HEK293T (cell line): ENCODE results near the gene TSPAN2.
"Not testable (repeated sequence)": the region's sequence is repeated elsewhere in the genome, so short reads cannot be mapped to it uniquely, and the experiment has no call there.

ENCODE experiments used
- CTCF ChIA-PET: fragments of 350-600 bp; formaldehyde crosslinking; extraction: SDS; loops from one replicate; lab custom pipeline; 2021; ENCODE audit warnings: antibody characterized with exemption, inconsistent platforms; lab: Yijun Ruan, JAX
- POLR2A ChIA-PET: fragments of 350-600 bp; formaldehyde crosslinking; extraction: SDS; loops from one replicate; lab custom pipeline; 2020; ENCODE audit warnings: antibody characterized with exemption, inconsistent platforms; lab: Yijun Ruan, JAX
- DNase-seq: peaks from one replicate; pipeline ENCODE4 v3.0.0; 2012; ENCODE audit warnings: mixed read lengths; ENCODE audit errors: extremely low spot score
- ARNT ChIP-seq: fragments of 450-650 bp; IDR thresholded peaks from 2 replicates; pipeline ENCODE4 v1.6.1; 2017; ENCODE audit warnings: mild to moderate bottlenecking
- BHLHE40 ChIP-seq: fragments of 450-650 bp; IDR thresholded peaks from 2 replicates; pipeline ENCODE4 v1.6.1; 2016; ENCODE audit warnings: mild to moderate bottlenecking, moderate library complexity, borderline replicate concordance
- CTBP1 ChIP-seq: fragments of 450-650 bp; IDR thresholded peaks from 2 replicates; pipeline ENCODE4 v1.6.1; 2016; ENCODE audit warnings: borderline replicate concordance
- ELF4 ChIP-seq: fragments of 450-650 bp; IDR thresholded peaks from 2 replicates; pipeline ENCODE4 v1.6.1; 2017; ENCODE audit warnings: antibody characterized with exemption
- FOXA1 ChIP-seq: fragments of 450-650 bp; IDR thresholded peaks from 2 replicates; pipeline ENCODE4 v1.6.1; 2016; ENCODE audit warnings: mild to moderate bottlenecking
- FOXK2 ChIP-seq: fragments of 450-650 bp; IDR thresholded peaks from 2 replicates; pipeline ENCODE4 v1.6.1; 2016; ENCODE audit warnings: mild to moderate bottlenecking
- FOXM1 ChIP-seq: fragments of 450-650 bp; IDR thresholded peaks from 2 replicates; pipeline ENCODE4 v1.6.1; 2017; ENCODE audit warnings: mild to moderate bottlenecking, borderline replicate concordance
- HDGF ChIP-seq: fragments of 450-650 bp; IDR thresholded peaks from 2 replicates; pipeline ENCODE4 v1.6.1; 2017; ENCODE audit warnings: antibody characterized with exemption, borderline replicate concordance
- L3MBTL2 ChIP-seq: fragments of 450-650 bp; conservative IDR thresholded peaks from 2 replicates; pipeline ENCODE4 v1.6.1; 2016; ENCODE audit warnings: mild to moderate bottlenecking
- LEF1 ChIP-seq: fragments of 450-650 bp; IDR thresholded peaks from 2 replicates; pipeline ENCODE4 v1.6.1; 2017; ENCODE audit warnings: mild to moderate bottlenecking, borderline replicate concordance
- NFRKB ChIP-seq: fragments of 450-650 bp; IDR thresholded peaks from 2 replicates; pipeline ENCODE4 v1.6.1; 2016; ENCODE audit warnings: mild to moderate bottlenecking, moderate library complexity
- SP1 ChIP-seq: fragments of 450-650 bp; IDR thresholded peaks from 2 replicates; pipeline ENCODE4 v1.6.1; 2017
- SUZ12 ChIP-seq: fragments of 450-650 bp; IDR thresholded peaks from 2 replicates; pipeline ENCODE4 v1.6.1; 2016; ENCODE audit warnings: mild to moderate bottlenecking
- TARDBP ChIP-seq: fragments of 450-650 bp; IDR thresholded peaks from 2 replicates; pipeline ENCODE4 v1.6.1; 2016
- ZNF384 ChIP-seq: fragments of 450-650 bp; IDR thresholded peaks from 2 replicates; pipeline ENCODE4 v1.6.1; 2016
- TF ChIP-seq, protein P1 (sequence below): fragments of 450-650 bp; IDR thresholded peaks from 2 replicates; pipeline ENCODE4 v1.6.1; 2016

The TSPAN2 gene

GRCh38 chr1:115021145-115021544 is 68.2 kb downstream of the TSPAN2 start:
- CTCF ChIA-PET, result no interaction called here
- no peak for DNase-seq
- POLR2A ChIA-PET, result no interaction called here
- no peak for TF ChIP-seq SP1
- no peak for TF ChIP-seq SUZ12
- TF ChIP-seq FOXA1, result no peak
- no peak for TF ChIP-seq FOXK2
- TF ChIP-seq HDGF, result no peak
- no peak for TF ChIP-seq TARDBP
- TF ChIP-seq CTBP1, result no peak
- no peak for TF ChIP-seq L3MBTL2
- no peak for TF ChIP-seq BHLHE40
- no peak for TF ChIP-seq ELF4
- no peak for TF ChIP-seq LEF1
- no peak for TF ChIP-seq FOXM1
- TF ChIP-seq ZNF384, result no peak
- no peak for TF ChIP-seq NFRKB
- TF ChIP-seq, protein P1, sequence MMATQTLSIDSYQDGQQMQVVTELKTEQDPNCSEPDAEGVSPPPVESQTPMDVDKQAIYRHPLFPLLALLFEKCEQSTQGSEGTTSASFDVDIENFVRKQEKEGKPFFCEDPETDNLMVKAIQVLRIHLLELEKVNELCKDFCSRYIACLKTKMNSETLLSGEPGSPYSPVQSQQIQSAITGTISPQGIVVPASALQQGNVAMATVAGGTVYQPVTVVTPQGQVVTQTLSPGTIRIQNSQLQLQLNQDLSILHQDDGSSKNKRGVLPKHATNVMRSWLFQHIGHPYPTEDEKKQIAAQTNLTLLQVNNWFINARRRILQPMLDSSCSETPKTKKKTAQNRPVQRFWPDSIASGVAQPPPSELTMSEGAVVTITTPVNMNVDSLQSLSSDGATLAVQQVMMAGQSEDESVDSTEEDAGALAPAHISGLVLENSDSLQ, result no peak
- no peak for TF ChIP-seq ARNT

DNA sequence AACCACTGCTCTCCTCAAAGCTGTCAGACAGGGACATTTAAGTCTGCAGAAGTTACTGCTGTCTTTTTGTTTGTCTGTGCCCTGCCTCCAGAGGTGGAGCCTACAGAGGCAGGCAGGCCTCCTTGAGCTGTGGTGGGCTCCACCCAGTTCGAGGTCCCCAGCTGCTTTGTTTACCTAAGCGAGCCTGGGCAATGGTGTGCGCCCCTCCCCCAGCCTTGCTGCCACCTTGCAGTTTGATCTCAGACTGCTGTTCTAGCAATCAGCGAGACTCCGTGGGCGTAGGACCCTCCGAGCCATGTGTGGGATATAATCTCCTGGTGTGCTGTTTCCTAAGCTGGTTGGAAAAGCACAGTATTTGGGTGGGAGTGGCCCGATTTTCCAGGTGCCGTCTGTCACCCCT is 69.8 kb downstream of the TSPAN2 start:
- POLR2A ChIA-PET, DNase-seq, CTCF ChIA-PET: not testable (repeated sequence)

DNA sequence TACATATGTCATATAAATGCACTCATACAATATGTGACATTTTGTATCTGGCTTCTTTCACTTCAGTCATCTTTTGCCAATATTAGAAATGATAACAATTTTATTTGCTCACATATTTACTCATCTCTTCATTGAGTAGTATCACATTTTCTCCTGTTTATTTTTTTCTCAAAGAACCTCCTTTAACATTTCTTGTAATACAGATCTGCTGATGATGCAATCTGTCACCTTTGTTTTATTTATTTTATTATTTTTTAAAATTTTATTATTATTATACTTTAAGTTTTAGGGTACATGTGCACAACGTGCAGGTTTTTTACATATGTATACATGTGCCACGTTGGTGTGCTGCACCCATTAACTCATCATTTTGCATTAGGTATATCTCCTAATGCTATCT is 75.5 kb downstream of the TSPAN2 start:
- no peak for TF ChIP-seq LEF1
- TF ChIP-seq FOXK2, result no peak
- TF ChIP-seq ELF4, result no peak
- no peak for TF ChIP-seq BHLHE40
- TF ChIP-seq HDGF, result no peak
- no peak for TF ChIP-seq FOXA1
- TF ChIP-seq CTBP1, result no peak
- no peak for TF ChIP-seq SP1
- TF ChIP-seq, protein P1, result no peak
- no peak for TF ChIP-seq NFRKB
- TF ChIP-seq SUZ12, result no peak
- no peak for TF ChIP-seq ZNF384
- no peak for TF ChIP-seq FOXM1
- no peak for TF ChIP-seq ARNT
- TF ChIP-seq L3MBTL2, result no peak
- no peak for TF ChIP-seq TARDBP
- ChIA-PET CTCF (no interaction called here), POLR2A (no interaction called here)
- no peak for DNase-seq

DNA sequence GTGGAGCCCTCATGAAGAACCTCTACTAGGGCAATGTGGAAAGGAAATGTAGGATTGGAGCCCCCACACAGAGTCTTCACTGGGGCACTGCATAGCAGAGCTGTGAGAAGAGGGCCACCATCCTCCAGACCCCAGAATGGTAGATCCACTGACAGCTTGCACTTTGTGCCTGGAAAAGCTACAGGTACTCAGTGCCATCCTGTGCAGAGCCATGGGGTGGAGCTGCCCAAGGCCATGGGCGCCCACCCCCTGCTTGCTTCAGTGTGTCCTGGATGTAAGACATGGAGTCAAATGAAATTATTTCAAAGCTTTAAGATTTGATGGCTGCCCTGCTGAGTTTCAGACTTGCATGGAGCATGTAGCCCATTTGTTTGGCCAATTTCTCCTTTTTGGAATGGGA is 76.9 kb downstream of the TSPAN2 start:
- DNase-seq, result no peak
- CTCF ChIA-PET, result no interaction called here
- TF ChIP-seq SUZ12 (no peak), CTBP1 (no peak), TARDBP (no peak), FOXA1 (no peak), SP1 (no peak), FOXK2 (no peak)
- TF ChIP-seq, protein P1, result no peak
- POLR2A ChIA-PET, result no interaction called here

GRCh38 chr1:115012006-115012405 is 77.3 kb downstream of the TSPAN2 start:
- ChIA-PET CTCF (no interaction called here), POLR2A (no interaction called here)
- no peak for TF ChIP-seq FOXA1
- no peak for TF ChIP-seq FOXM1
- TF ChIP-seq SP1, result no peak
- TF ChIP-seq, protein P1, result no peak
- no peak for TF ChIP-seq CTBP1
- no peak for TF ChIP-seq NFRKB
- no peak for TF ChIP-seq L3MBTL2
- no peak for TF ChIP-seq FOXK2
- TF ChIP-seq BHLHE40, result no peak
- no peak for TF ChIP-seq ARNT
- no peak for DNase-seq

- ChIA-PET CTCF (no interaction called here), POLR2A (no interaction called here)
- DNase-seq, result no peak
- no peak for TF ChIP-seq TARDBP
- no peak for TF ChIP-seq FOXM1
- no peak for TF ChIP-seq CTBP1
- TF ChIP-seq, protein P1, result no peak
- no peak for TF ChIP-seq BHLHE40
- TF ChIP-seq NFRKB, result no peak
- no peak for TF ChIP-seq SP1
- TF ChIP-seq ARNT, result no peak
- no peak for TF ChIP-seq LEF1
- no peak for TF ChIP-seq HDGF
- no peak for TF ChIP-seq FOXK2
- no peak for TF ChIP-seq FOXA1
- TF ChIP-seq SUZ12, result no peak
Observed at GRCh38 chr1:115006191-115006590, 83.1 kb downstream of the TSPAN2 start.
